IgD-negative memory B cell (primary cell): ENCODE results near the gene OPN5. TPM values are rescaled to one million over a fixed set of nuclear protein-coding genes. Genes with fewer than 3 reads are reported as not detected.

Experiments
- H3K27ac Mint-ChIP-seq, 3 donors: one replicate each; pipeline ENCODE4 v1.8.0; 2020 to 2022; ENCODE audit warnings: mild to moderate bottlenecking in 3 of 3, mixed read lengths in 3 of 3, moderate library complexity in 1 of 3
- H3K27me3 Mint-ChIP-seq: one replicate; pipeline ENCODE4 v1.8.0; 2021; ENCODE audit warnings: mixed read lengths
- H3K36me3 Mint-ChIP-seq: one replicate; pipeline ENCODE4 v1.8.0; 2020; ENCODE audit warnings: mild to moderate bottlenecking, mixed read lengths
- H3K4me1 Mint-ChIP-seq, 3 donors: one replicate each; pipeline ENCODE4 v1.8.0; 2020 to 2022; ENCODE audit warnings: mixed read lengths in 3 of 3, mild to moderate bottlenecking in 1 of 3
- H3K4me3 Mint-ChIP-seq, 4 donors: one replicate each; pipeline ENCODE4 v1.8.0; 2020 to 2022; ENCODE audit warnings: mild to moderate bottlenecking in 4 of 4, mixed read lengths in 4 of 4, moderate library complexity in 3 of 4
- H3K9me3 Mint-ChIP-seq, 3 donors: one replicate each; pipeline ENCODE4 v1.8.0; 2020 to 2021; ENCODE audit warnings: mixed read lengths in 3 of 3, mild to moderate bottlenecking in 1 of 3
- polyA plus RNA-seq: library from polyadenylated mRNA; unstranded; fragments of 300-500 nt; fragmentation: Illumina TruSeq; gene quantifications from one replicate; pipeline ENCODE4 v1.2.3, GENCODE V29; 2021

OPN5 gene
- polyA plus RNA-seq, 1 donor from 2014 or later, result not detected

DNA sequence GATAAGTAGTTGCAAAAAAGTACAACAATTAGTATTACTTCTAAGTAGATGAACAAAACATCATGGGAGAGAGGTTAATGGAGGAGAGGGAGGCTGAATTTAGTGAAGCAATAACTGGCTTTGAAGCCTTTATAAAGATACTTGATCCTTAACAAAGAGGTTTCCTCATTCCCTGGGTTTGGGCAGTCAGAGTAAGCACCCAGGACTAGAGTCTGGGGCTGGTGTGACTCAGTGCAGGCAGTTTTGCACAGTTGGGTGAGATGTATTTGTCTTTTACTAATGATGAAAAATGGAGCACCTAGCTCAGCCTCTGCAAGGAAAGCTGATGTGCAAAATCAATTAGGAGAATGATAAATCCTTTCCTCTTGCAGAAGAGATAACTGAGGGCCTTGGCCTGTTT lies 11.8 kb upstream of the OPN5 start:
- no peak overlapping the region for H3K4me3 Mint-ChIP-seq
- peaks cover 0 to 4% (median 0%) of the 10 kb centered on the region in 3 donors for H3K9me3 Mint-ChIP-seq
- no peaks in the 10 kb centered on the region for H3K4me1 Mint-ChIP-seq
- H3K27ac Mint-ChIP-seq, result no peak overlapping the region
- H3K27me3 Mint-ChIP-seq, result peaks cover 2% of the 10 kb centered on the region
- peaks cover 2% of the 10 kb centered on the region for H3K36me3 Mint-ChIP-seq

DNA sequence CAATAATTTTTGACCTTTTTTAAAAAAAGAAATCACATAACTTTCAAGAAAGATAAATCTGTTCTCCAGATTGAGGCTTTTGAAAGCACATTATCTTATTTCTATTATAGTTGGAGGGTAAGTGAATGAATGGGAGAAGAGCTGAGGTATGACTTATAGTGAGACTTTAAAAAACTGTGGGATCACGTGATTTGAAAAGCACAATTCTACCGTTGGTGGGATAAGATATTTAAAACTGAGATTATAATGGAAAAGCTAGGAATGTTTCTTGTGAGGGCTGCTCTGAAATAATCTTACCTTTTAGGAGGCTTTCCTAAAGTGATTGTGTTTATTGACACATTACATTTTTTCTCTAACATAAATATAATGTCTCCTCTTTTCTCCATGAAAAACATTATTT lies 9.5 kb upstream of the OPN5 start:
- no peaks in the 10 kb centered on the region for H3K9me3 Mint-ChIP-seq
- no peak overlapping the region for H3K27ac Mint-ChIP-seq
- H3K36me3 Mint-ChIP-seq, result no peaks in the 10 kb centered on the region
- H3K27me3 Mint-ChIP-seq, result peaks cover 2% of the 10 kb centered on the region
- H3K4me1 Mint-ChIP-seq, result no peaks in the 10 kb centered on the region
- no peak overlapping the region for H3K4me3 Mint-ChIP-seq

DNA sequence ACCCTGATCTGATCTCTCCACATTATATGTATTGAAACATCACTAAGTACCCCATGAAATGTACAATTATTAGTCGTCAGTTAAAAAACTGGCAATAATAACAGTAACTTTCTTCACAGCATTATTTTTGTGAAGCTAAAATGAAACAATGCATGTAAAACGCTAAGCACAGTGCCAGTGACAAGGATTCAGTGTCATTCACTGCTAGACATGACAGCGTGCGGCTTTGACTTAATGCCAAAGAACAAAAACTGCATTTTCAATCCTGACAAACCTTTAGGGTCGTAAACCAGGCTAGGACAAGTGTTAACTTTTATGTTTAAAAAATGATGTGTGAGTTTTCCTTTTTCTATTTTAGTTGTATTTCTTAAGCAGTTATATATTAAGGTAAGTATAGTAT lies 8.8 kb upstream of the OPN5 start:
- Mint-ChIP-seq H3K4me1 (no peaks in the 10 kb centered on the region), H3K9me3 (no peaks in the 10 kb centered on the region), H3K27ac (no peak overlapping the region), H3K36me3 (no peaks in the 10 kb centered on the region), H3K4me3 (no peak overlapping the region), H3K27me3 (no peaks in the 10 kb centered on the region)

DNA sequence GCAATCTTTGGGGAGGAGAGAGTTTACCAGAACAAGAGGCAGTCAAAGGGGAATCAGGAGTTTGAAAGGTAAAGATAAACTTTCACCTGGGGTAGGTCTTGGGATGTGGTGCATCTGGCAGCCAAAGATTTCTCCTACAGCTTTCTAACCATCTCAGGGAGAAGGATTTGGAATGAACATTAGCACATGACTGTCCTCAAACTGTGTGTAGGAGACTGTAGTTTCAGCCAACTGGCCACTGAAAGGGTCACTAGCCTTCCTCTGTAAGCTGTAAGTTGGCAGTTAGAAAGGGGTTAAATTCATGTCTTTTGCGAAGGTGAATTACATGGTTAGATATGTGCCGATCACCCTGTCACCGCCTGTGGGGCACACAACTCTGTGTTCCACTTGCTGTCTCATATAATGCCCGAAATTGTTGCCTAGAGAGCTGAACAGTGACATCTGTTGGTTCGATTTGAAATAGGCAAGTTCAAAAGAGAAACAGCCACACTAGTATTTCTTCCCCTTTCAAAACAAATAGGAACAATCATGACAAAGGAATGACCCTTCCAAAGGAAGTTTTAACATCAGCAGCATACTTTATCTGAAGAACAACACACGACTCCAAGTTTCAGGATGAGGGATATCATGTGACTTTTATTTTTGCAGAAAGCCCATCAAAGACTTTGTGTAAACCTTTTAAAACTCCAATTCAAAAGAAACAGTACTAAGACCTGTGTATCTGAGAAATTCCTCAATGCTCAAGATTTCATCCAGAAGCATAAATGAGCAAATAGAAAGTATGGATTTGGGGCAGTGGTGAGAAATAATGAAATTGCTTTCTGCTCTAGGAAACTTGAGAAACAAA lies 1.1 kb upstream of the OPN5 start:
- H3K27me3 Mint-ChIP-seq, result peaks cover 3% of the 10 kb centered on the region

GRCh38 chr6:47785182-47785581 lies 3.4 kb downstream of the OPN5 start:
- Mint-ChIP-seq H3K27ac (no peak overlapping the region), H3K4me1 (peaks cover 3 to 7% (median 4%) of the 10 kb centered on the region in 3 donors), H3K36me3 (no peaks in the 10 kb centered on the region), H3K27me3 (peaks cover 20% of the 10 kb centered on the region), H3K4me3 (no peak overlapping the region), H3K9me3 (no peaks in the 10 kb centered on the region)

More for the DNA sequence above, 1.1 kb upstream of the OPN5 start:
- Mint-ChIP-seq H3K4me3 (no peak overlapping the region), H3K27ac (peak overlapping the region in 1 of 3 donors; percentile 2), H3K36me3 (no peaks in the 10 kb centered on the region), H3K4me1 (peaks cover 0 to 3% (median 3%) of the 10 kb centered on the region in 3 donors), H3K9me3 (no peaks in the 10 kb centered on the region)

DNA sequence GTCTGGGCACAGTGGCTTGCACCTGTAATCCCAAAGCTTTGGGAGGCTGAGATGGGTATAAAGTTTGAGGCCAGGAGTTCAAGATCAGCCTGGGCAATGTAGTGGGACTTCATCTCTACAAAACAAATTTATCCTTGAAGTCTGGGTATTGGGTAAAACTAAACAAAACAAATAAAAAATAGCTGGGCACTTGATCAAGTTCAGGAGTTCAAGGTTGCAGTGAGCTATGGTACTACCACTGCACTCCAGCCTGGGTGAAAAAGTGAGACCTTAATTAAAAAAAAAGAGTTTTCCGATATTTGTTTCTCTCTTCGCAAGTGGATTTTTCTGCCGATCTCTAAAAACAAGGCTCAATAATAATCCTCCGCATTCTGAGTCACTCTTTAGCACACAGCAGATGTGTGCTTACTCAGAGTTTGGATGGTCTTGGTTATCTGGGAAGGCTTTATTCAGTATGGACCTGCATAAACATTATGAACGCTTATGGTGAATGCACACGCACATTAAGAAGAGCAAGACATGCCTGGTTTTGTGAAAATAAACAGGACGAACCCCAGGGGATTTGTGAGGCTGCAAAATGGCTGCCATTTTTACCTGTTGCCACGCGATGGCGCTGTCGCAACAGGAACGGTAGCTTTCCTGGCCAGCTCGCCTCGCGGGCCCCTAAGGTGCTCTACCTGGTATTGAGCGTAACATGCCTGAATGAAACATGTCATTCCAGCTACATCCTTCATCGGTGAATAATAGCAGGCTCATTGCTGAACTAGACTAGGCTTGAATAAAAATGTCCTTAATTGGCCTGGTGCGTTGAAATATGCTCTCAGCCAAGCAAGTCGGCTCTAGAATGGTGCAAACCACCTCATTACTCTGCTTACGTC lies 6.0 kb downstream of the OPN5 start:
- no peaks in the 10 kb centered on the region for H3K36me3 Mint-ChIP-seq
- H3K4me1 Mint-ChIP-seq, result peaks cover 2 to 4% (median 4%) of the 10 kb centered on the region in 3 donors
- no peaks in the 10 kb centered on the region for H3K9me3 Mint-ChIP-seq
- H3K27me3 Mint-ChIP-seq, result peaks cover 17% of the 10 kb centered on the region
- no peak overlapping the region for H3K27ac Mint-ChIP-seq
- no peak overlapping the region for H3K4me3 Mint-ChIP-seq

DNA sequence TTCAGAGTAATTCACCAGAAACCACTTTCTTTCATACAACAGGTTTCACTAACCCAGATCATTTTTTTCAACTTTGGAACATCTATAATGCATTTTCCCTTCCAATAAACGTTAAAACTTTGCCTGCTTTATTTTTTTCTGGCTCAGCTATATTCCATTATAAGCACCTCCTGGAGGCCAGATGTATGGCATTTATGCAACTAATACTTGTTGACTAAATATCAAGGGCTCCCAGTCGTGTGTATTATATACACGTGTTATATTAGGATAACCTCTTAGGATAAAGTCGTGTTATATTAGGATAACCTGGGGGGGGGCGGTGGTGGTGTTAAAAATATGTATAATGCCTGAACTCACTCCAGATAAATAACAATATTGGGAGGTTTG lies 6.7 kb downstream of the OPN5 start:
- H3K4me1 Mint-ChIP-seq, result peaks cover 2 to 4% (median 4%) of the 10 kb centered on the region in 3 donors
- H3K4me3 Mint-ChIP-seq, result no peak overlapping the region
- no peak overlapping the region for H3K27ac Mint-ChIP-seq
- no peaks in the 10 kb centered on the region for H3K9me3 Mint-ChIP-seq
- no peaks in the 10 kb centered on the region for H3K36me3 Mint-ChIP-seq
- peaks cover 17% of the 10 kb centered on the region for H3K27me3 Mint-ChIP-seq

DNA sequence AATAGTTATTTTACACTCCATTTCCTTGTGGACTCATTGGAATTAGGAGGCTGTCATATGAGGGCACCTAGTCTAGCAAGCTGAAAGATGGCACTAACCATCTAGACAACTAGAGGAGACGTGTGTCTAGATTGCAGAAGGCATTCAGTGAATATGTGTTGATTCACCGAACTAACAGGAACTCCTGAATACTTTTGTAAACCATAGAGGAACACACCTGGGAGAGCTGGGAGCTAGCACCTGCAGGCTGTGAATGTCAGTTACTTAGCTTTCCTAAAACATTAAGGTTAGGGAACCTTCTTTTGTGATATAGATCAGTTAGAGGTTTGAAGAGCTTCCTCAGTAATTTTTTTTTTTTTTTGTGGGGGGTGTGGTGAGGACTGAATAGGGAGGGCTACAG lies 7.7 kb downstream of the OPN5 start:
- Mint-ChIP-seq H3K27ac (no peak overlapping the region), H3K9me3 (no peaks in the 10 kb centered on the region), H3K4me1 (peaks cover 2 to 4% (median 4%) of the 10 kb centered on the region in 3 donors), H3K36me3 (no peaks in the 10 kb centered on the region), H3K27me3 (peaks cover 17% of the 10 kb centered on the region), H3K4me3 (no peak overlapping the region)

DNA sequence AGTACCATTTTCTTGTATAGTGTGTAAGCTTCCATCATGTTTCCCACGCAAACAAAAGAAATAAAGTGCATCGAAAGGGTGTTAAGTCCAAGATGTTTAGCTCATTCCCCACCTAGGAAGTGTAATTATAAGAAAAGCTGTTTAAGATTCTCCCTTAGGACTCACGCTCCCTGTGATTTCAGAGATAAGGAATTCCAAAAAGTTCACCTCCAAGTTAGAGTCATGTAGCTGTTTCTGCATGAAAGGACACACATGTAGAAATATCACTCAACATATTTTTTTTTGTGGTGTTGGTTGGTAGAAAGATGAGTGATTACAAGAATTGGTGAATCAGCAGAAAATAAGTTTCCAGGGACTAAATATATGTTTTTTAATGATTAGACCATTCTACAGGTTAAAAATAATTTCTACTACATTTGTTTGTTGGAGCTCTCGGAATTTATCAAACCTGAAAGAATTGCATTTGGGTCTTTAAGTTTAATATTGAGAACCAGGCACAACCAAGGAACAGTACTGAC lies 10.4 kb downstream of the OPN5 start:
- Mint-ChIP-seq H3K9me3 (no peaks in the 10 kb centered on the region), H3K27ac (no peak overlapping the region), H3K27me3 (peaks cover 19% of the 10 kb centered on the region), H3K4me1 (peaks cover 2 to 4% (median 4%) of the 10 kb centered on the region in 3 donors), H3K4me3 (no peak overlapping the region), H3K36me3 (no peaks in the 10 kb centered on the region)

DNA sequence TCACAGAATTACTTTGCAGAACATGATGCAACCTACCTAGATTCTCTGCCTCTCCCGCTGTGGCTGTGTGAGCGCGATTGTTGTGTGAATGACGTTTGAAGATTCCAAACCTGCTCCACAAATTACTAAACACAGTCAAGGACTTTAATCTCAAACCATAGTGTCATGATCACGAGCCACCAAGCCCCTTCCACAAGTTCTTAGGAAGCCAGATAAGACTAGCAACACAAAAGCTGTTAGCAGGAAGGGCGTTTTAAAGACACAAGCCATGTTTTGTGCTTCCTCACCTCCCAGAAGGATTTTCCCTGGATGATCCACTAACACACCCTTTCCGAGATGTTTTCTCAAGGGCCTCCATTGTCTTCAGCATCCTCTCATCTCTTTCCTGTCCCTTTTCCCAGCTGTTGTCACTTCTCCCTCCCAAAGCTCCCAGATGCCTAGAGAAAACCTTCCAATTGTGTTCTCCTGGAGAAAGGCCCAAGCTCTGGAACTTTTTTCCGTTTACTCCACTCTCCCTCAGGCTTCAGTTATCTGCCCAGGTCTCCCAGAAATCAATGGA lies 12.8 kb downstream of the OPN5 start:
- H3K4me3 Mint-ChIP-seq, result no peak overlapping the region
- H3K36me3 Mint-ChIP-seq, result no peaks in the 10 kb centered on the region
- peaks cover 0 to 2% (median 0%) of the 10 kb centered on the region in 3 donors for H3K4me1 Mint-ChIP-seq
- no peak overlapping the region for H3K27ac Mint-ChIP-seq
- peaks cover 4% of the 10 kb centered on the region for H3K27me3 Mint-ChIP-seq
- H3K9me3 Mint-ChIP-seq, result peaks cover 0 to 2% (median 0%) of the 10 kb centered on the region in 3 donors

GRCh38 chr6:47801984-47802383 lies 20.2 kb downstream of the OPN5 start:
- Mint-ChIP-seq H3K27ac (no peak overlapping the region), H3K36me3 (no peaks in the 10 kb centered on the region), H3K9me3 (peaks cover 0 to 2% (median 0%) of the 10 kb centered on the region in 3 donors), H3K4me1 (no peaks in the 10 kb centered on the region), H3K27me3 (no peaks in the 10 kb centered on the region), H3K4me3 (no peak overlapping the region)

DNA sequence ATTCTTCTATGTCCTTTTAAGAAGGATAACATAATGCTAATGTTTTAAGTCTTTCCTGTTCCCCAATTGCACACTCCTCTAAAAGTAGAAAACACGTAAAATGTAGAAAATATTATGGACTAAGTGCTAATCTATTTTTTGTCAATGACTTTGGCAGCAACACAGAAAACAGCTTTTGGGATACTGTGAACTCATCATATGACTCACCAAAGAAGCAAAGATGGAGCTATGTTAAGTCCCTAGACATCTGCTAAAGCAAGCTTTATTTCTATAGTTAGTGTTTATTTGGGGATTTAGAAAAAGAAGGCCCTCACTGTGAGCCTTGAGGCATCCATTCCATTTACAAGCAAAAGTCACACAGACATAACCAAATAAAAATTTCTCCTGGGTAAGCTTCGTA lies 23.0 kb downstream of the OPN5 start:
- Mint-ChIP-seq H3K27ac (no peak overlapping the region), H3K4me1 (no peaks in the 10 kb centered on the region), H3K9me3 (no peaks in the 10 kb centered on the region), H3K4me3 (no peak overlapping the region), H3K27me3 (no peaks in the 10 kb centered on the region), H3K36me3 (no peaks in the 10 kb centered on the region)

DNA sequence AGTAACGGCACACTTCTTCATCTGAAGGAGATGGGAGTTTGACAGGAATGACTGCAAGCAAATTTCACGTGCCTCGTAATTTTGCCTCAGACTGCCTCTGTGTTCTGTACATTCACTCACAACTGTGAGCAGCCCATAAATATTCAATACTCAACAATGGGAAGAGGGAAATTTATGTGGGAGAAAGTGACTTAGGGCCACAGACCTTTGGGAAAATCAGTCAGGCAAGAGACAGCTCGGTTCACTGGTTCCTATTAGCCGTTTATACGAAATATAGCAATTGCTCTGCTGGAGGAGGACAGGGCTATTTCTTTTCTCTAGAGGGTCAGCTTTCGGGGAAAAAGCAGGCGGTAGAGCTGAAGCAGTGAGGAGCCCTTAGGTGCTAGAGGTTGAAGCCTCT lies 28.0 kb downstream of the OPN5 start:
- no peak overlapping the region for H3K27ac Mint-ChIP-seq
- no peaks in the 10 kb centered on the region for H3K9me3 Mint-ChIP-seq
- no peak overlapping the region for H3K4me3 Mint-ChIP-seq
- peaks cover 2% of the 10 kb centered on the region for H3K27me3 Mint-ChIP-seq
- H3K36me3 Mint-ChIP-seq, result no peaks in the 10 kb centered on the region
- no peaks in the 10 kb centered on the region for H3K4me1 Mint-ChIP-seq

DNA sequence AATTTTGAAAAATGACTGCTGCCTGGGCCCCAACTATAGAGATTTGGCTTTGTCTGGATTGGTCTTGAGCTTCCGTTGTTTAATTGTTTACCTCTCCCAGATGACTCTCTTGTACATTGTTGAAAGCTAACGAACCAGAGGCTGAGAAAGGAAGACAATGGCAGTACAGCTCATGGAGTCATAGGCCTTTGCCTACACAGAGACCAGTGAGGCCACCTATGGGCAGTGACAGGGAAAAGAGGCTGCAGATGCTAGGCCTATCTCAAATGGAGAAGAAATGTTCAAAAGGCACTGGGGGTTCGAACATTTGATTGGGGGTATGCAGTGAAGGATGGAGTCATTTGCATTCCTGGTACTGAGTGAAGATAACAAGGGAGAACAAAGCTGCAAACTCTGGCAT lies 29.1 kb downstream of the OPN5 start:
- no peak overlapping the region for H3K27ac Mint-ChIP-seq
- H3K9me3 Mint-ChIP-seq, result no peaks in the 10 kb centered on the region
- no peak overlapping the region for H3K4me3 Mint-ChIP-seq
- H3K36me3 Mint-ChIP-seq, result no peaks in the 10 kb centered on the region
- H3K27me3 Mint-ChIP-seq, result peaks cover 2% of the 10 kb centered on the region
- no peaks in the 10 kb centered on the region for H3K4me1 Mint-ChIP-seq

- no peaks in the 10 kb centered on the region for H3K4me1 Mint-ChIP-seq
- no peak overlapping the region for H3K27ac Mint-ChIP-seq
- H3K27me3 Mint-ChIP-seq, result peaks cover 2% of the 10 kb centered on the region
Measured at GRCh38 chr6:47811443-47811842, 29.6 kb downstream of the OPN5 start.

More at GRCh38 chr6:47811443-47811842, 29.6 kb downstream of the OPN5 start:
- H3K9me3 Mint-ChIP-seq, result no peaks in the 10 kb centered on the region
- H3K4me3 Mint-ChIP-seq, result no peak overlapping the region
- no peaks in the 10 kb centered on the region for H3K36me3 Mint-ChIP-seq
